C4-2B (cell line): Measurements from ENCODE around the gene DMAC1.

ENCODE experiments used
- CTCF ChIP-seq: fragments of 450-650 bp; conservative IDR thresholded peaks from 2 replicates; pipeline ENCODE4 v1.5.1; 2017; ENCODE audit warnings: mild to moderate bottlenecking
- ZFX ChIP-seq: fragments of 450-650 bp; IDR thresholded peaks from 2 replicates; pipeline ENCODE4 v1.6.1; 2017

GRCh38 chr9:7828334-7828733, 28.8 kb upstream of the DMAC1 start:
- TF ChIP-seq CTCF (no peak), ZFX (no peak)
